Hepatocyte (in vitro differentiated cells): Measurements from ENCODE around the gene SIRT5.

ENCODE experiments used
- EZH2 ChIP-seq: fragments of 200-600 bp; sonication (generic); IDR thresholded peaks from 2 replicates; pipeline ENCODE4 v1.6.1; 2016; ENCODE audit warnings: antibody characterized with exemption, mild to moderate bottlenecking, borderline replicate concordance
- EZH2phosphoT487 ChIP-seq: fragments of 200-600 bp; sonication (generic); IDR thresholded peaks from one replicate; pipeline ENCODE4 v1.6.1; 2018; ENCODE audit warnings: antibody characterized with exemption, mild to moderate bottlenecking, low read depth, moderate library complexity; ENCODE audit not compliant: unreplicated experiment, severe bottlenecking
- TF ChIP-seq, protein P1 (sequence below): fragments of 200-600 bp; sonication (generic); IDR thresholded peaks from 2 replicates; pipeline ENCODE4 v1.5.1; 2016; ENCODE audit warnings: antibody characterized with exemption, mild to moderate bottlenecking; ENCODE audit not compliant: poor library complexity

DNA sequence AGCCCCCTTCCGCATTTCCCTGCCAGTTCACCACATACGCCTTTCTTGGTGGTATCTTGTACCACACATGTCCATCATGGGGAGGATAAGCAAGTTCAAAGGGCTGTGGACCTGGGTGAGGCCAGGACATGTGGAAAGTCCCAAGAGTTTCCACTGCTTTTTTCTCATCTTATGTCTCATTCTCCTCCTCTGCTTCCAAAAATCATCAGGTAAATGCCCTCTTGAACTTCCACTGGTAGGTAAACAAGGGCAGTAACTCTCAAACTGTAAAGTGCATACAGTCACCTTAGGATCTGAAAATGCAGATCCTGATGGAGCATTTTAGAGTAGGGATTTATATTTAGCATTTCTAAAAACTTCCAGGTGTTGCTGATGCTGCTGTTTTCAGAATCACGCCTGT, 7.9 kb upstream of the SIRT5 start:
- TF ChIP-seq, protein P1, sequence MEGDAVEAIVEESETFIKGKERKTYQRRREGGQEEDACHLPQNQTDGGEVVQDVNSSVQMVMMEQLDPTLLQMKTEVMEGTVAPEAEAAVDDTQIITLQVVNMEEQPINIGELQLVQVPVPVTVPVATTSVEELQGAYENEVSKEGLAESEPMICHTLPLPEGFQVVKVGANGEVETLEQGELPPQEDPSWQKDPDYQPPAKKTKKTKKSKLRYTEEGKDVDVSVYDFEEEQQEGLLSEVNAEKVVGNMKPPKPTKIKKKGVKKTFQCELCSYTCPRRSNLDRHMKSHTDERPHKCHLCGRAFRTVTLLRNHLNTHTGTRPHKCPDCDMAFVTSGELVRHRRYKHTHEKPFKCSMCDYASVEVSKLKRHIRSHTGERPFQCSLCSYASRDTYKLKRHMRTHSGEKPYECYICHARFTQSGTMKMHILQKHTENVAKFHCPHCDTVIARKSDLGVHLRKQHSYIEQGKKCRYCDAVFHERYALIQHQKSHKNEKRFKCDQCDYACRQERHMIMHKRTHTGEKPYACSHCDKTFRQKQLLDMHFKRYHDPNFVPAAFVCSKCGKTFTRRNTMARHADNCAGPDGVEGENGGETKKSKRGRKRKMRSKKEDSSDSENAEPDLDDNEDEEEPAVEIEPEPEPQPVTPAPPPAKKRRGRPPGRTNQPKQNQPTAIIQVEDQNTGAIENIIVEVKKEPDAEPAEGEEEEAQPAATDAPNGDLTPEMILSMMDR, result no peak
- TF ChIP-seq EZH2 (no peak), EZH2phosphoT487 (no peak)
